SK-N-SH (cell line): ENCODE data around the gene AKT1S1. TPM values are rescaled to one million over a fixed set of nuclear protein-coding genes. Genes with fewer than 3 reads are reported as not detected.

Experiments used
- CTCF ChIA-PET: fragments of 300-600, 350-600 bp; formaldehyde crosslinking; extraction: SDS; loops from one replicate; lab custom pipeline; 2021; lab: Yijun Ruan, JAX
- POLR2A ChIA-PET: fragments of 350-600 bp; sonication (Branson Sonifier 250); formaldehyde crosslinking; extraction: SDS; loops from one replicate; lab custom pipeline; 2020; ENCODE audit warnings: antibody characterized with exemption, inconsistent platforms; lab: Yijun Ruan, JAX
- DNase-seq: peaks from one replicate; pipeline ENCODE4 v3.0.0; 2012
- H2AFZ ChIP-seq: fragments of 200-600 bp; sonication (generic); 2 replicates; pipeline ENCODE4 v1.8.1; 2016; ENCODE audit warnings: antibody characterized with exemption, mild to moderate bottlenecking, low read depth
- H3F3A ChIP-seq: fragments of 200-600 bp; sonication (generic); replicated peaks from 2 replicates; pipeline ENCODE3; 2016; ENCODE audit warnings: antibody characterized with exemption, mild to moderate bottlenecking; ENCODE audit not compliant: insufficient read depth
- H3K27ac ChIP-seq, 2 experiments: fragments of 200-500 bp in 1 of 2; fragments of 200-600 bp in 1 of 2; sonication (Bioruptor generic) in 1 of 2; sonication (generic), shearing (Covaris generic) in 1 of 2; 2 replicates each; pipeline versions ENCODE4 v1.5.1 to v1.6.1; 2014 to 2016; ENCODE audit warnings: low read depth in 2 of 2, inconsistent platforms in 1 of 2, low read length in 1 of 2, mild to moderate bottlenecking in 1 of 2, mixed read lengths in 1 of 2
- H3K27me3 ChIP-seq: fragments of 200-600 bp; sonication (generic), shearing (Covaris generic); 2 replicates; pipeline ENCODE4 v1.6.1; 2016; ENCODE audit warnings: mixed run types; ENCODE audit not compliant: insufficient read depth
- H3K36me3 ChIP-seq, 2 experiments: fragments of 200-500 bp in 1 of 2; fragments of 200-600 bp in 1 of 2; sonication (Bioruptor generic) in 1 of 2; sonication (generic) in 1 of 2; replicated peaks in 1 of 2; 2 replicates each; pipeline versions ENCODE3 to v1.5.1; 2014 to 2016; ENCODE audit warnings: low read length in 1 of 2, mild to moderate bottlenecking in 1 of 2; ENCODE audit not compliant: insufficient read depth in 2 of 2, control insufficient read depth in 1 of 2
- H3K4me1 ChIP-seq, 2 experiments: fragments of 200-500 bp in 1 of 2; fragments of 200-600 bp in 1 of 2; sonication (Bioruptor generic) in 1 of 2; sonication (generic), shearing (Covaris generic) in 1 of 2; 2 replicates each; pipeline versions ENCODE4 v1.5.1 to v1.6.1; 2014 to 2016; ENCODE audit warnings: low read depth in 1 of 2, low read length in 1 of 2, mixed run types in 1 of 2; ENCODE audit not compliant: insufficient read depth in 2 of 2, control insufficient read depth in 1 of 2
- H3K4me2 ChIP-seq: fragments of 200-600 bp; sonication (generic), shearing (Covaris generic); 2 replicates; pipeline ENCODE4 v1.6.1; 2017; ENCODE audit warnings: mixed run types
- H3K4me3 ChIP-seq, 2 experiments: fragments of 200-500 bp in 1 of 2; fragments of 200-600 bp in 1 of 2; sonication (Bioruptor generic) in 1 of 2; sonication (generic), shearing (Covaris generic) in 1 of 2; 2 replicates each; pipeline versions ENCODE4 v1.5.1 to v1.8.1; 2014 to 2016; ENCODE audit warnings: low read depth in 2 of 2, inconsistent platforms in 1 of 2, low read length in 1 of 2, mild to moderate bottlenecking in 1 of 2, mixed read lengths in 1 of 2, moderate library complexity in 1 of 2
- H3K79me2 ChIP-seq: fragments of 200-600 bp; sonication (generic); 2 replicates; pipeline ENCODE4 v1.8.1; 2017; ENCODE audit warnings: mild to moderate bottlenecking; ENCODE audit not compliant: insufficient read depth
- H3K9ac ChIP-seq: fragments of 200-600 bp; sonication (generic); 2 replicates; pipeline ENCODE4 v1.6.1; 2017; ENCODE audit warnings: mixed run types
- H3K9me2 ChIP-seq: fragments of 200-600 bp; sonication (generic); 2 replicates; pipeline ENCODE4 v1.6.1; 2017; ENCODE audit warnings: mixed run types
- H3K9me3 ChIP-seq: fragments of 200-600 bp; sonication (generic); 2 replicates; pipeline ENCODE4 v1.6.1; 2017; ENCODE audit warnings: mixed run types, mild to moderate bottlenecking, moderate library complexity
- H4K20me1 ChIP-seq: fragments of 200-600 bp; sonication (generic); 2 replicates; pipeline ENCODE4 v1.6.1; 2017; ENCODE audit warnings: mild to moderate bottlenecking, mixed run types; ENCODE audit not compliant: insufficient read depth
- FOSL2 ChIP-seq: IDR thresholded peaks from 2 replicates; pipeline ENCODE4 v1.4.0; 2012; ENCODE audit warnings: low read depth, mild to moderate bottlenecking, moderate library complexity, borderline replicate concordance
- GABPA ChIP-seq: IDR thresholded peaks from 2 replicates; pipeline ENCODE4 v1.4.0; 2012; ENCODE audit warnings: low read depth, mild to moderate bottlenecking
- MAX ChIP-seq: IDR thresholded peaks from 2 replicates; pipeline ENCODE4 v1.4.0; 2012; ENCODE audit warnings: low read depth
- MEF2A ChIP-seq: IDR thresholded peaks from 2 replicates; pipeline ENCODE4 v1.4.0; 2012; ENCODE audit warnings: low read depth, borderline replicate concordance
- MXI1 ChIP-seq: IDR thresholded peaks from 2 replicates; pipeline ENCODE4 v1.6.1; 2012; ENCODE audit warnings: mild to moderate bottlenecking, low read depth, low read length, improper control_type of control experiment
- NFIC ChIP-seq: IDR thresholded peaks from 2 replicates; pipeline ENCODE4 v1.4.0; 2012; ENCODE audit warnings: borderline replicate concordance
- NRF1 ChIP-seq: IDR thresholded peaks from 2 replicates; pipeline ENCODE4 v1.6.1; 2012; ENCODE audit warnings: low read depth, mild to moderate bottlenecking, low read length
- PBX3 ChIP-seq: IDR thresholded peaks from 2 replicates; pipeline ENCODE4; 2012
- POLR2AphosphoS5 ChIP-seq: IDR thresholded peaks from 2 replicates; pipeline ENCODE4 v1.6.1; 2012; ENCODE audit warnings: low read depth, low read length
- RAD21 ChIP-seq: IDR thresholded peaks from 2 replicates; pipeline ENCODE4 v1.6.1; 2012; ENCODE audit warnings: mild to moderate bottlenecking, low read length
- RCOR1 ChIP-seq: fragments of 150-350 bp; IDR thresholded peaks from 2 replicates; pipeline ENCODE4 v1.6.1; 2017; ENCODE audit warnings: antibody characterized with exemption, low read length
- REST ChIP-seq: IDR thresholded peaks from 2 replicates; pipeline ENCODE4 v1.6.1; 2012; ENCODE audit warnings: mild to moderate bottlenecking, low read depth, low read length, moderate library complexity
- SMC3 ChIP-seq: IDR thresholded peaks from 2 replicates; pipeline ENCODE4 v1.6.1; 2012; ENCODE audit warnings: low read depth, low read length, improper control_type of control experiment
- TCF12 ChIP-seq: IDR thresholded peaks from 2 replicates; pipeline ENCODE4 v1.4.0; 2012
- ZBTB33 ChIP-seq: IDR thresholded peaks from 2 replicates; pipeline ENCODE4 v1.4.0; 2012; ENCODE audit warnings: low read depth, borderline replicate concordance
- WGBS: methylation state at CpG from one replicate; pipeline ENCODE4 v1.1.6; 2017; ENCODE audit warnings: low lambda C conversion rate; 5-methylcytosine and 5-hydroxymethylcytosine counted together
- polyA plus RNA-seq, 3 experiments: library from polyadenylated mRNA; depleted of rRNA; stranded (reverse); fragments of >200 nt; gene quantifications; 2 replicates each; pipeline ENCODE4 v1.2.3, GENCODE V29; 2012

AKT1S1 gene
- polyA plus RNA-seq, 1 of the 3 experiments (the other 2 are of a cell fraction) = 63.7 TPM

GRCh38 chr19:49921871-49922795 lies 45.0 kb upstream of the AKT1S1 start:
- peaks cover 55% of the 10 kb centered on the region; the same call in 1 of the 2 replicates for H4K20me1 ChIP-seq
- POLR2A ChIA-PET = no interaction called here

More at GRCh38 chr19:49921871-49922795, 45.0 kb upstream of the AKT1S1 start:
- no peak for DNase-seq
- H3K27me3 ChIP-seq = no peaks in the 10 kb centered on the region
- no peak for TF ChIP-seq ZBTB33
- TF ChIP-seq REST = no peak
- TF ChIP-seq MAX = no peak
- TF ChIP-seq NFIC = no peak
- no peak for TF ChIP-seq FOSL2
- no peak for TF ChIP-seq POLR2AphosphoS5
- TF ChIP-seq MXI1 = no peak
- no peak for TF ChIP-seq RAD21
- no peak for TF ChIP-seq RCOR1
- no peak for TF ChIP-seq MEF2A
- no peak for TF ChIP-seq TCF12
- TF ChIP-seq NRF1 = no peak
- TF ChIP-seq SMC3 = no peak
- TF ChIP-seq PBX3 = no peak
- no peak for TF ChIP-seq GABPA
- H3K36me3 ChIP-seq = peaks cover 20 to 29% of the 10 kb centered on the region in 2 experiments
- no peak overlapping the region for H3K4me3 ChIP-seq
- peaks cover 98% of the 10 kb centered on the region for H3K79me2 ChIP-seq
- no peaks in the 10 kb centered on the region for H3K9me2 ChIP-seq
- H2AFZ ChIP-seq = no peak overlapping the region
- H3K27ac ChIP-seq = no peak overlapping the region
- CTCF ChIA-PET = interaction anchor here (1.2 kb wide), 1 partner anchor 11 kb away, joined by 3 read pairs; no protein-coding TSS in a partner anchor
- H3K9ac ChIP-seq = no peak overlapping the region
- H3K4me2 ChIP-seq = no peak overlapping the region
- peaks cover 0 to 1% of the 10 kb centered on the region in 2 experiments; a peak in 2 of 4 replicates for H3K4me1 ChIP-seq
- 92% methylated on average over 12 of the region's 22 CpGs for WGBS
- H3K9me3 ChIP-seq = no peaks in the 10 kb centered on the region
- peaks cover 4% of the 10 kb centered on the region for H3F3A ChIP-seq
